T-helper 1 cell treated with Interleukin-12 subunit alpha and Interleukin-12 subunit beta and Interleukin-4 antibody, amounts not matched to agents 30 ng/mL and 1 ng/mL, for 36 hours (primary cell): ENCODE measurements around the gene WHAMM. TPM values are rescaled to one million over a fixed set of nuclear protein-coding genes. Genes with fewer than 3 reads are reported as not detected.
"Not testable (repeated sequence)": the region's sequence is repeated elsewhere in the genome, so short reads cannot be mapped to it uniquely, and the experiment has no call there.

ENCODE experiments used
- intact Hi-C: fragments of 100-400 bp; cut with micrococcal nuclease; formaldehyde crosslinking; loops from one replicate; pipeline ENCODE4 v1.15.1; 2024
- total RNA-seq: library from RNA; stranded (reverse); gene quantifications from 2 replicates; pipeline ENCODE4 v1.2.3, GENCODE V29; 2022

The WHAMM gene
- total RNA-seq, 1 donor from 2014 or later: 13.4 TPM

DNA sequence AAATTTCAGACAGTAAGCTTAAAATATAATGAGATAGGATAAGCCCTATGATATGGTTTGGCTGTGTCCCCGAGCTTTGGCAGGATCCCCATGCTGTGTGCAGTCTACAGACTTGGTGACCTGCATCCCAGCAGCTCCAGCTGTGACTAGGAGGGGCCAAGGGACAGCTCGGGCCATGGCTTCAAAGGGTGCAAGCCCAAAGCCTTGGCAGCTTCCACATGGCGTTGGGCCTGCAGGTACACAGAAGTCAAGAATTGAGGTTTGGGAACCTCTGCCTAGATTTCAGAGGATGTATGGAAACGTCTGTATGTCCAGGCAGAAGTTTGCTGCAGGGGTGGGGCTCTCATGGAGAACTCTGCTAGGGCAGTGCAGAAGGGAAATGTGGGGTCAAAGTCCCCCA is 56.2 kb downstream of the WHAMM start:
- intact Hi-C loops: not testable (repeated sequence)

DNA sequence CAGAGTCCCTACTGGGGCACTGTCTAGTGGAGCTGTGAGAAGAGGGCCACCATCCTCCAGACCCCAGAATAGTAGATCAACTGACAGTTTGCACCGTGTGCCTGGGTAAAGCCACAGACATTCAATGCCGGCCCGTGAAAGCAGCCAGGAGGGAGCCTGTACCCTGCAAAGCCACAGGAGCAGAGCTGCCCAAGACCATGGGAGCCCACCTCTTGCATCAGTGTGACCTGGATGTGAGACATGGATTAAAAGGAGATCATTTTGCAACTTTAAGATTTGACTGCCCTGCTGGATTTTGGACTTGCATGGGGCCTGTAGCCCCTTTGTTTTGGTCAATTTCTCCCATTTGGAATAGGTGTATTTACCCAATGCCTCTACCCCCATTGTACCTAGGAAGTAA is 56.6 kb downstream of the WHAMM start:
- intact Hi-C loops: not testable (repeated sequence)

GRCh38 chr15:82870727-82871320 is 61.4 kb downstream of the WHAMM start:
- intact Hi-C loops: no loop called here

GRCh38 chr15:82871358-82871757 is 61.9 kb downstream of the WHAMM start:
- intact Hi-C loops: no loop called here

DNA sequence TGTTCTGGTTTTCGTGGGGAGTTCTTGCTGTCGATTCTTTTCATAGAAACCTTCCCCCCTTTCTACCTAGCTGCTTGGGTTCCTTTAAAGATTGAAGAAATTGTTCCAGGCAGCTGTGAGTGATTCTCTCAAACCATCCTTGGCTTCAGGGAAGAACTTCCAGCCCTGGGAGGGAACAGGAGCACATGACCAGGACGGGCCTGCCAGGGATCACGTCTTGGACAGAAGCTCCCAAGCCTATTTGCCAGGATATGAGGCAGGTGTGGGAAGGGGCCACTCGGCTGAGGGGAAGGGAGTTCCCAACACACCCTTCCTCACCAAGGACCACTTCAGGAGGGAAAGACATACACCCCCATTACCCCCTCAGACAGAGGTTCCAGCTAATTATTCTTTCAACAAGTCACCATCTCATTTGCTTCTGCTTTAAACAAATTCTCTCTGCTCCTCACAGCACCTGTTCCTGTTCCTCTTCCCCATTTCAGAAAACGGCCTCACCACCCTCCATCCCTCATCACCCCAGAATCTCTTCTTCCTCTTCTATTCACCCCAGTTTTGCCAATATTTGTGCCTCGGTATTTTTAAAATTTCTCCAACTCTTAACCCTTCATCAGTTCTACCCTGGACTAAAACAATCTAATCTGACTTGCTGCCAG is 62.5 kb downstream of the WHAMM start:
- intact Hi-C loops: no loop called here

GRCh38 chr15:82873000-82873680 is 63.7 kb downstream of the WHAMM start:
- intact Hi-C loops: no loop called here

GRCh38 chr15:82874267-82874666 is 64.8 kb downstream of the WHAMM start:
- intact Hi-C loops: no loop called here

DNA sequence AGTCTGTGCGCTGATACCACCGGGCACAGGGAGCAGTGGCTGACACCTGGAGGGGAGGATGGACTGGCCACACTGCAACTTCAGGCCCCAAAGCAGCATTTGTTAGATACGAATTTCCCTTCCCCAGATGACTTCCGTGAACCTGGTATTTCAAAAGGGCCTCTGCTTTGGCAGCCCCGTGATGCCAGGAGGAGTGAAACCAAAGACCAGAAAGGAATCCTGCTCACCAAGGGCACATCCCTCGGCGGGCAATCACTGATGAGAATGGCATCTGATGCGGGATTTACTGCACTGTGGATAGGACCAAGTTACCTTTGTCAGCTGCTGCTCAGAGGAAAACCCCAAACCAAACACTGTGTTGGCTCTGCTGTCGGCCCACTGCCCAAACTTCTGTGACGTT is 65.5 kb downstream of the WHAMM start:
- intact Hi-C loops: no loop called here

- intact Hi-C loops: no loop called here
These were observed 66.1 kb downstream of the WHAMM start for GRCh38 chr15:82875411-82876003.

DNA sequence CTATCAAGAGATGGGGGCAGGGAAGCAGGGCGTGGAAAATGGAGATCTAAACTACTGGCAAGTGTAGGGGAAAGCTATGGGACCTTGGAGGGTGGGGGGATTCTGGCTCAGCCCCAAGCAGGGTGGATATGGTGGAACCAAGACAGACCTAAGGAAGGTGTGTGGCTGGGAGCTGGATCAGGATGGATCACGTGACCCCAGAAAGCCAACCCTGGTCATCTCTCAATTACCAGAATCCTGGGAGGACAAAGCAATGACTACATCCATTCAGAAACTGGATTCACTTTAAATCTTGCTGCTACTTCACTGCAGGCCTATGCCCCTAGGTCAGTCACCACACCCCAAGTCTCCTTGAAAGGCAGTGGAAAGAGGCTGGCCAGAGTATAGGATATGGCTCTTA is 68.4 kb downstream of the WHAMM start:
- intact Hi-C loops: no loop called here

DNA sequence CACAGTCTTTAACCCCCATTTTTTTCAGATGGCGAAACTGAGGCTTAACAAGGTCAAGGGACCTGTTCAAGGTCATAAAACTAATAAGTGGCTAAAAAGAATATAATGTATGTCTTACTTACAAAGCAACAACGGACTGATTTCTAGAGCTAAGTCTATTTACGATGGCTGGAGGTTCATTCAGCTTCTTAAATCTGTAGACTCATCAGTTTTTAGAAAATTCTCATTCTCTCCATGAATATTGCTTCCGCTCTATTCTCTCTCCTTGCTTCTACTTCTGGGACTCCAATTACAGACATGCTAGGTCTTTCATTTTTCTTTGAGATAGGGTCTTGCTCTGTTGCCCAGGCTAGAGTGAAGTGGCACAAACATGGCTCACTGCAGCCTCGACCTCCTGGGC is 68.9 kb downstream of the WHAMM start:
- intact Hi-C loops: no loop called here

- intact Hi-C loops: no loop called here
These were observed 71.3 kb downstream of the WHAMM start for GRCh38 chr15:82880704-82881103.

DNA sequence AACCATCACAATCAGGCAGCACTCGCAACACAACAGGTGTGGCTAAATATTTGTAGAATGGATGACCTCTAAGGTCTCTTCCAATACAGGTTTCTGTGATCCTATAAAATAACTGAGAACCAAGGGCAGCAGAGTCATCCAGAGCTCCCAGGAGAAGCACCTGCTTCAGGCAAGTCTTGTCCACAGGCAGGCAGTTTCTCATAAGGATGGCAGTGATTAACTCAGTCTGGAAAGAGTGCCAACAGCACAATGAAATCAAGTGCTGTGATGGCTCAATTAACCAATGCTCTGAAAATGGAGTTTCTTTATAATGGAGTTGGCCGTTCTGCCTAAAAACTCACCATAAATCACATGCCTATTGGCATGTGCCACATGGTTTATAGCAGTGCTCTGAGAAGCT is 72.3 kb downstream of the WHAMM start:
- intact Hi-C loops: no loop called here

DNA sequence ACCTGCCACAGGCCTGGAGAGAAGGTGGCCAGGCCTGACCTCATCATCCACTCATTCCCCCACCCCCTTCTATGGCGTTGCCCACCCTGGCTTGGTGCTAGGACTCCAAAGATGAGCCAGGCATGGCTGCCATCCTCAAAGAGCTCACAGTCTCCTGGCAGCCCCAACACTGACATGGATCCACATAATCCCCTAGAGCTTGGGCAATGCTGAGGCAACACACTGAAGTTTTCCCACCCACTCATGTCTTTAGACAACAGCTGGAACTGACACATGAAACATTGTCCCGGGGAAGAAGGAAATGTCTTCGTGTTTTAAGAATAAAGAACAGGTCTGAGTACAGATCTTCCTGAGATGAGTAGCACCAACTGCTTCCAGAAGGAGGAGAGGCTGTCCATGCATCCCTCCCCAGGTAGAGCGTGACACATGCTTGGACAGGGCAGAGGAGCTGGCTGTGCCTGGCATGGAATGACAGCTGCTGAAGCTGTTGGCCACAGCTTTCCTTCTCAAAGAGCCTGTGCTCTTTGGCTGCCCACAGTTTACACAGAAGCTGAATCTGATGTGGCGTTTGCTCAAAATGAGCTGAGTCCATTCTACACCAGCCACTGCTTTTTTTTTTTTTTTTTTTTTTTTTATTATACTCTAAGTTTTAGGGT is 73.0 kb downstream of the WHAMM start:
- intact Hi-C loops: no loop called here

Other genes starting within 250 kb of the WHAMM start
- not detected in 2 replicates for gene CPEB1, start 162.3 kb upstream of the WHAMM start, total RNA-seq
- gene AP3B2, start 99.8 kb upstream of the WHAMM start, total RNA-seq: not detected in 2 replicates
- gene FSD2, start 3.6 kb upstream of the WHAMM start, total RNA-seq: not detected in 2 replicates
- gene HOMER2, start 143.1 kb downstream of the WHAMM start, total RNA-seq: 17.5 and 20.0 TPM in 2 replicates
- 27.4 and 29.7 TPM in 2 replicates for gene RAMAC, start 176.6 kb downstream of the WHAMM start, total RNA-seq
- gene C15orf40, start 202.0 kb downstream of the WHAMM start, total RNA-seq: 23.4 and 26.4 TPM in 2 replicates